ENCODE results near the gene IL16. TPM values are rescaled to one million over a fixed set of nuclear protein-coding genes. Genes with fewer than 3 reads are reported as not detected.

Gene IL16
- polyA plus RNA-seq, 1 donor (not counting 4 experiments of a cell fraction or from before 2014, with no cell fraction given) = not detected

DNA sequence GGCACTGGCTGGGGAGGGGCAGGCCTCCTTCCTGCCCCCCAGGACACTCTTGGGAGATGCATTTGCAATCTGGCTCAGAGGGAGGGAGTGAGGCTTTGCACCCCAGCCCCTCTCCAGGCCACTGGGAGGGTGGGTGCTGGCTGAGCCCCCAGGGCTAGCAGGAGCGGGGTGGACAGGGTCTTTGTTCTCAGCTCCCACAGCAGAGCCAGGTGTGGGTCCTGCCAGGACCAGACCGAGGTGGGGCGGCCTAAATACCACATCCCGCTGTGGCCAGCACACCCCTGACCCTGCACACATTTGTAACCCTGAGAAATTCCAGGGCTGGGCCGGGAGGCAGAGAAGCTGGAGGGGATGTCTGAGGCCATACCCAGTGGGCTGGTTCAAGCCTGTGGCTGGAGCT is 86.2 kb downstream of the IL16 start:
- Histone ChIP-seq H3K27ac (ENCODE audit: control insufficient read depth, insufficient read depth, low read length) (no peak overlapping the region), H4K20me1 (ENCODE audit: control insufficient read depth, extremely low read depth, insufficient read depth, low read length) (no peaks in the 10 kb centered on the region), H3K36me3 (ENCODE audit: control insufficient read depth in 2 of 2, extremely low read depth in 1 of 2, insufficient read depth in 2 of 2, low read length in 2 of 2) (no peaks in the 10 kb centered on the region), H3K79me2 (ENCODE audit: control insufficient read depth, insufficient read depth, low read length) (no peaks in the 10 kb centered on the region), H3K4me1 (ENCODE audit: control insufficient read depth, extremely low read depth, insufficient read depth, low read length) (no peaks in the 10 kb centered on the region), H3K9me1 (ENCODE audit: control insufficient read depth, extremely low read depth, insufficient read depth, low read length) (no peaks in the 10 kb centered on the region), H3K9me3 (ENCODE audit: control insufficient read depth, low read depth, low read length) (no peaks in the 10 kb centered on the region), H3K9ac (ENCODE audit: control insufficient read depth, extremely low read depth, insufficient read depth, low read length) (no peak overlapping the region), H3K27me3 (ENCODE audit: control insufficient read depth, extremely low read depth, insufficient read depth, low read length) (peaks cover 5% of the 10 kb centered on the region), H2AFZ (ENCODE audit: control insufficient read depth, low read length) (no peak overlapping the region), H3K4me3 (ENCODE audit: control insufficient read depth in 2 of 3, extremely low read depth in 1 of 3, insufficient read depth in 2 of 3, low read depth in 1 of 3, low read length in 3 of 3) (no peak overlapping the region), H3K4me2 (ENCODE audit: control insufficient read depth, extremely low read depth, insufficient read depth, low read depth, low read length) (no peak overlapping the region)
- no peak for DNase-seq (ENCODE audit: low read depth, low spot score)
- no peak for FAIRE-seq
- dilution Hi-C loops (cut with MboI; ENCODE audit: extremely low pct_ligation_motif_present, low sequenced_read_pairs) = no loop called here
- TF ChIP-seq CTCF (optimal IDR thresholded peaks at IDR 0.05 in 1 of 3, IDR thresholded peaks at IDR 0.05 in 1 of 3, conservative IDR thresholded peaks at IDR 0.05 in 1 of 3; ENCODE audit: extremely low read depth in 1 of 3, insufficient read depth in 2 of 3, low read length in 3 of 3) = no peak
- no peak for TF ChIP-seq EZH2 (IDR thresholded peaks at IDR 0.05; ENCODE audit: low read length)

DNA sequence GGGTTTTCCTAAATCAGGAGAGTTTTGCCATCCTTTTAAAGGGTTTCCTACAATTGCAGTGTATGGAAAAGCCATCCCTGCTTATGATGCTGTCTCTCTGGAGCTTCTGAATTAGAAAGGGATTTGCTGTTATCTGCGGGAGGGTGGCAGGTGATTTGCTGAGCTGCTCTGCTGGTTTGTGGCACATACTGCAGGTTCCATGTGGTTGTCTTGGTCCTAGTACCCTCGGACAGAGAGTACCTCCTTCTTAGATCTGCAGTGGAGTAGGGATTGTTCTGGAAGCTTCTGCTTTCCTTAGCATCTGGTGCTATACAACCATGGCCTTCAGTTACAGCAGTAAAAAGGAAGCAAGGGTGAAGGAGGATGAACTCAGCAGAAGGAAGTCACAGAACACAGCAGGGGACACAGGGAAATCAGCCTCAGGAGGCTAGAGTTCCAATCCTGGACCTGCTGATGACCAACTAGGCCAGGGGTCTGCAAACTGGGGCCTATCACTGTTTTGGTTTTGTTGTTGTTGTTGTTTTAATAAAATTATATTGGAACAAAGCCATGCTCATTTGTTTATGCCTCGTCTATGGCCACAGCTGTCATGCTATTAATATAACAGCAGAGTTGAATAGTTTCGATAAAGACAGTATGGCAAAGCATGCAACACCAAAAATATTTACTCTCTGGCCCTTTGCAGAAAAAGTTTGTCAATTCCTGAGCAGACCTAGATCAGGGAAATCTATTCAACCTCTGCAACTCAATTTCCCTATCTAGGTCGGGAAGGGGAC is 87.8 kb downstream of the IL16 start:
- no peaks in the 10 kb centered on the region for H3K4me1 ChIP-seq (ENCODE audit: control insufficient read depth, extremely low read depth, insufficient read depth, low read length)
- peaks cover 5% of the 10 kb centered on the region for H3K27me3 ChIP-seq (ENCODE audit: control insufficient read depth, extremely low read depth, insufficient read depth, low read length)
- H3K79me2 ChIP-seq (ENCODE audit: control insufficient read depth, insufficient read depth, low read length) = no peaks in the 10 kb centered on the region
- TF ChIP-seq CTCF (optimal IDR thresholded peaks at IDR 0.05 in 1 of 3, IDR thresholded peaks at IDR 0.05 in 1 of 3, conservative IDR thresholded peaks at IDR 0.05 in 1 of 3; ENCODE audit: extremely low read depth in 1 of 3, insufficient read depth in 2 of 3, low read length in 3 of 3) (no peak), EZH2 (IDR thresholded peaks at IDR 0.05; ENCODE audit: low read length) (no peak)
- no peak overlapping the region for H3K4me3 ChIP-seq (ENCODE audit: control insufficient read depth in 2 of 3, extremely low read depth in 1 of 3, insufficient read depth in 2 of 3, low read depth in 1 of 3, low read length in 3 of 3)
- H3K27ac ChIP-seq (ENCODE audit: control insufficient read depth, insufficient read depth, low read length) = no peak overlapping the region
- no peaks in the 10 kb centered on the region for H3K9me3 ChIP-seq (ENCODE audit: control insufficient read depth, low read depth, low read length)
- H4K20me1 ChIP-seq (ENCODE audit: control insufficient read depth, extremely low read depth, insufficient read depth, low read length) = no peaks in the 10 kb centered on the region
- DNase-seq (ENCODE audit: low read depth, low spot score) (no peak), FAIRE-seq (no peak)
- H3K4me2 ChIP-seq (ENCODE audit: control insufficient read depth, extremely low read depth, insufficient read depth, low read depth, low read length) = no peak overlapping the region
- dilution Hi-C loops (cut with MboI; ENCODE audit: extremely low pct_ligation_motif_present, low sequenced_read_pairs) = no loop called here
- H3K9me1 ChIP-seq (ENCODE audit: control insufficient read depth, extremely low read depth, insufficient read depth, low read length) = no peaks in the 10 kb centered on the region
- no peak overlapping the region for H2AFZ ChIP-seq (ENCODE audit: control insufficient read depth, low read length)
- H3K9ac ChIP-seq (ENCODE audit: control insufficient read depth, extremely low read depth, insufficient read depth, low read length) = no peak overlapping the region
- H3K36me3 ChIP-seq (ENCODE audit: control insufficient read depth in 2 of 2, extremely low read depth in 1 of 2, insufficient read depth in 2 of 2, low read length in 2 of 2) = no peaks in the 10 kb centered on the region

Data from keratinocyte (primary cell).